HEK293 (cell line): ENCODE data around the gene P2RX7.
A peak's percentile ranks its signal among the peaks of the same experiment; 100 is the strongest.

Experiments
- CTCF ChIA-PET: fragments of 350-600 bp; formaldehyde crosslinking; extraction: SDS; loops from one replicate; lab custom pipeline; 2021; ENCODE audit warnings: antibody characterized with exemption; lab: Yijun Ruan, JAX
- POLR2A ChIA-PET: fragments of 300-600 bp; formaldehyde crosslinking; extraction: SDS; loops from one replicate; lab custom pipeline; 2020; ENCODE audit warnings: antibody characterized with exemption, inconsistent platforms; lab: Yijun Ruan, JAX
- H3K27ac ChIP-seq: fragments of 200-500 bp; sonication (Bioruptor generic); 2 replicates; pipeline ENCODE4 v1.5.1; 2014; ENCODE audit warnings: low read depth, low read length, control low read depth, inconsistent platforms; ENCODE audit errors: extremely low read depth
- H3K36me3 ChIP-seq, 2 experiments: fragments of 200-500 bp in 1 of 2; sonication (Bioruptor generic) in 1 of 2; 1 replicate in 1 of 2; 2 replicates in 1 of 2; pipeline ENCODE4 v1.5.1; 2014 to 2017; ENCODE audit warnings: inconsistent platforms in 2 of 2, low read length in 2 of 2; ENCODE audit not compliant: control insufficient read depth in 2 of 2, insufficient read depth in 1 of 2
- H3K4me1 ChIP-seq: fragments of 200-500 bp; sonication (Bioruptor generic); 2 replicates; pipeline ENCODE4 v1.5.1; 2014; ENCODE audit warnings: mild to moderate bottlenecking, low read length, inconsistent platforms; ENCODE audit not compliant: control insufficient read depth, insufficient read depth
- H3K4me3 ChIP-seq: 2 replicates; pipeline ENCODE4 v1.5.1; 2011; ENCODE audit warnings: low read depth, mild to moderate bottlenecking, control low read depth, low read length, moderate library complexity
- H3K9me3 ChIP-seq: fragments of 200-500 bp; sonication (Bioruptor generic); 2 replicates; pipeline ENCODE4 v1.5.1; 2014; ENCODE audit warnings: low read depth, low read length, inconsistent platforms; ENCODE audit not compliant: control insufficient read depth, insufficient read depth
- MZF1 ChIP-seq: fragments of 450-650 bp; formaldehyde crosslinking; IDR thresholded peaks from 2 replicates; pipeline ENCODE4 v1.5.1; 2017; ENCODE audit warnings: missing biosample characterization, missing genetic modification characterization, borderline replicate concordance
- PRDM1 ChIP-seq: fragments of 450-650 bp; formaldehyde crosslinking; IDR thresholded peaks from 2 replicates; pipeline ENCODE4; 2016; ENCODE audit warnings: missing biosample characterization, missing genetic modification characterization
- PRDM10 ChIP-seq: fragments of 450-650 bp; formaldehyde crosslinking; IDR thresholded peaks from 2 replicates; pipeline ENCODE4 v1.5.1; 2016; ENCODE audit warnings: missing biosample characterization, missing genetic modification characterization
- SCRT2 ChIP-seq: fragments of 450-650 bp; formaldehyde crosslinking; IDR thresholded peaks from 2 replicates; pipeline ENCODE4 v1.5.1; 2016; ENCODE audit warnings: missing biosample characterization, missing genetic modification characterization
- SP3 ChIP-seq: fragments of 450-650 bp; formaldehyde crosslinking; IDR thresholded peaks from 2 replicates; pipeline ENCODE4 v1.5.1; 2016; ENCODE audit warnings: missing biosample characterization, missing genetic modification characterization
- TSHZ1 ChIP-seq: fragments of 450-650 bp; formaldehyde crosslinking; IDR thresholded peaks from 2 replicates; pipeline ENCODE4 v1.5.1; 2016; ENCODE audit warnings: missing biosample characterization, missing genetic modification characterization, borderline replicate concordance
- ZBTB17 ChIP-seq: fragments of 450-650 bp; formaldehyde crosslinking; IDR thresholded peaks from 2 replicates; pipeline ENCODE4 v1.5.1; 2016; ENCODE audit warnings: missing biosample characterization, missing genetic modification characterization
- ZBTB8A ChIP-seq: fragments of 450-650 bp; formaldehyde crosslinking; IDR thresholded peaks from 2 replicates; pipeline ENCODE4 v1.5.1; 2016; ENCODE audit warnings: missing biosample characterization, missing genetic modification characterization
- ZIC2 ChIP-seq: fragments of 450-650 bp; formaldehyde crosslinking; IDR thresholded peaks from 2 replicates; pipeline ENCODE4 v1.5.1; 2016; ENCODE audit warnings: missing biosample characterization, missing genetic modification characterization
- ZNF2 ChIP-seq: fragments of 450-650 bp; formaldehyde crosslinking; IDR thresholded peaks from 2 replicates; pipeline ENCODE4 v1.5.1; 2016; ENCODE audit warnings: missing biosample characterization, missing genetic modification characterization
- ZNF24 ChIP-seq: fragments of 450-650 bp; formaldehyde crosslinking; IDR thresholded peaks from 2 replicates; pipeline ENCODE4 v1.5.1; 2016; ENCODE audit warnings: missing biosample characterization, missing genetic modification characterization
- ZNF292 ChIP-seq: fragments of 450-650 bp; formaldehyde crosslinking; IDR thresholded peaks from 2 replicates; pipeline ENCODE4 v1.5.1; 2016; ENCODE audit warnings: low read depth, missing biosample characterization, missing genetic modification characterization, borderline replicate concordance
- ZNF366 ChIP-seq: fragments of 450-650 bp; formaldehyde crosslinking; conservative IDR thresholded peaks from 2 replicates; pipeline ENCODE4 v1.5.1; 2016; ENCODE audit warnings: missing biosample characterization, missing genetic modification characterization
- ZNF521 ChIP-seq: fragments of 450-650 bp; formaldehyde crosslinking; IDR thresholded peaks from 2 replicates; pipeline ENCODE4 v1.5.1; 2017; ENCODE audit warnings: missing biosample characterization, mild to moderate bottlenecking, missing genetic modification characterization
- ZNF529 ChIP-seq: fragments of 450-650 bp; formaldehyde crosslinking; IDR thresholded peaks from 2 replicates; pipeline ENCODE4 v1.5.1; 2017; ENCODE audit warnings: missing genetic modification characterization, missing biosample characterization; ENCODE audit not compliant: insufficient replicate concordance
- ZNF549 ChIP-seq: fragments of 450-650 bp; IDR thresholded peaks from 2 replicates; pipeline ENCODE4 v1.5.1; 2018; ENCODE audit warnings: missing biosample characterization, missing genetic modification characterization, mild to moderate bottlenecking, inconsistent platforms, moderate library complexity
- ZNF600 ChIP-seq: fragments of 450-650 bp; formaldehyde crosslinking; IDR thresholded peaks from 2 replicates; pipeline ENCODE4 v1.5.1; 2016; ENCODE audit warnings: missing biosample characterization, missing genetic modification characterization
- ZNF621 ChIP-seq: fragments of 450-650 bp; formaldehyde crosslinking; IDR thresholded peaks from 2 replicates; pipeline ENCODE4 v1.5.1; 2017; ENCODE audit warnings: missing biosample characterization, missing genetic modification characterization
- ZNF626 ChIP-seq: fragments of 450-650 bp; sonication (Bioruptor Pico); formaldehyde crosslinking; IDR thresholded peaks from 2 replicates; pipeline ENCODE4 v1.5.1; 2018; ENCODE audit warnings: missing biosample characterization, missing genetic modification characterization, inconsistent platforms
- ZNF704 ChIP-seq: fragments of 450-650 bp; formaldehyde crosslinking; IDR thresholded peaks from 2 replicates; pipeline ENCODE4 v1.5.1; 2016; ENCODE audit warnings: missing biosample characterization, missing genetic modification characterization
- ZNF777 ChIP-seq: fragments of 450-650 bp; formaldehyde crosslinking; IDR thresholded peaks from 2 replicates; pipeline ENCODE4 v1.5.1; 2017; ENCODE audit warnings: missing biosample characterization, missing genetic modification characterization, borderline replicate concordance
- ZSCAN23 ChIP-seq: fragments of 450-650 bp; formaldehyde crosslinking; IDR thresholded peaks from 2 replicates; pipeline ENCODE4 v1.5.1; 2016; ENCODE audit warnings: missing biosample characterization, missing genetic modification characterization

P2RX7 gene

DNA sequence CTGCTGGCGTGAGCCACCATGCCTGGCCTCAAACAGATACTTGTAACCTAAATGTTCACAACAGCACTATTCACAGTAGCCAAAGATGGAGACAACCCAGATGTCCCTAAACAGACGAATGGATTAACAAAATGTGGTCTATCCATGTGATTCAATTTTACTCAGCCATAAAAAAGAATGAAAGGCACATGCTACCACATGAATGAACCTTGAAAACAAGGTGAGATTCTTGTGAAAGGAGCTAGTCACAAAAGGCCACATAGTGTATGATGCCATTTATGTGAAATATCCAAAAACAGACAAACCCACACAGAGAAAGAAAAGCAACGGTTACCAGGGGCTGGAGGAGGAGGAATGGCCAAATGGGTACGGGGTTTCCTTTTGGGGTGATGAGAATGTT, 19.6 kb upstream of the P2RX7 start:
- Histone ChIP-seq H3K4me1 (no peaks in the 10 kb centered on the region), H3K36me3 (no peaks in the 10 kb centered on the region), H3K27ac (no peak overlapping the region)
- TF ChIP-seq ZNF2 (tag by site-specific recombination) (no peak), ZNF621 (tag by site-specific recombination) (no peak), ZIC2 (tag by site-specific recombination) (no peak), SCRT2 (no peak), ZNF549 (tag by site-specific recombination) (no peak), ZNF529 (tag by site-specific recombination) (no peak), ZNF521 (tag by site-specific recombination) (no peak), SP3 (no peak), ZBTB17 (tag by site-specific recombination) (no peak), ZNF600 (tag by site-specific recombination) (no peak), ZNF292 (tag by site-specific recombination) (no peak), MZF1 (no peak), PRDM1 (tag by site-specific recombination) (no peak), ZNF777 (tag by site-specific recombination) (no peak), ZBTB8A (no peak), ZNF366 (tag by site-specific recombination) (no peak), PRDM10 (tag by site-specific recombination) (no peak), ZNF626 (no peak), ZNF704 (tag by site-specific recombination) (no peak), ZSCAN23 (tag by site-specific recombination) (no peak)
- TF ChIP-seq, all 188 proteins: peak for 0
- ChIA-PET CTCF (interaction anchor here (2.9 kb wide), 1 partner anchor 16 kb away, joined by 9 read pairs; no protein-coding TSS in a partner anchor), POLR2A (no interaction called here)
- H3K4me3 ChIP-seq = no peak overlapping the region
- no peaks in the 10 kb centered on the region for H3K9me3 ChIP-seq

- Histone ChIP-seq H3K27ac (no peak overlapping the region), H3K4me1 (no peaks in the 10 kb centered on the region), H3K36me3 (no peaks in the 10 kb centered on the region), H3K9me3 (no peaks in the 10 kb centered on the region), H3K4me3 (no peak overlapping the region)
- ChIA-PET CTCF (interaction anchor here (0.6 to 1.2 kb wide), 5 partner anchors 42 to 116 kb away, joined by 3 read pairs; no protein-coding TSS in a partner anchor), POLR2A (no interaction called here)
- TF ChIP-seq ZNF24 (0 out of 2 replicates have a peak, but pooled peaks have one; percentile 33), TSHZ1 (tag by site-specific recombination) (no peak)
Measured at GRCh38 chr12:121114019-121114639, 18.5 kb upstream of the P2RX7 start.
